Measurements from ENCODE around the gene CYP26B1.

CYP26B1 gene

DNA sequence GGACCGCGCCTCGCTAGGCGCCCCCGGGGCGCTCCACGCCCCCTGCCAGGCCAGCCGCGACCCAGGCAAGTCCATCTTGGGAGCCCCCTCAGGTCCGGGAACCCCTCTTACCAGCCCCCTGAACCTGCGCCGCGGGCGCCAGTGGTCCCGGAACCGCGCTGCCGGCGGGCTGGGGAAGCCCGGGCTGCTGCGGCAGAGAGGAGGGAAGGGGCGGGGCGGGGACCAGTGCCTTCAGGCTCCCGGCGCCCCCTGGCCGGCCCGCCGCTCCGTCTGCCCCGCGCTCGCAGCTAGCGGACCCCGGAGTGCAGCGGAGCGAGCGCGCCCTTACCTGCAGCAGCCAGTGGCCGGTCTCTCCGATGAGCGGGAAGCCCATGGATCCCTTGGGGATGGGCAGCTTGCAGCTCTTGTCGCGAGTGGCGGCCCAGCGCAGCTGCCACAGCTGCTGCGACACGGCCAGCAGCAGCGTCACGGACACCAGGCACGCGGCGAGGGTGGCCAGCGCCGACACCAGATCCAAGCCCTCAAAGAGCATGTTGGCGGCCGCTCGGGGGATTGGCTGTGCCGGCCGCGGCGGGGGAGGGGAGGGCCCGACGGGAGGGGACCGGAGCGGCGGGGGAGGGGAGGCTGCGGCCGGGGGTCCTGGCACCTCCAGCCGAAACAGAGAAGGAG lies at the start of gene CYP26B1:
TSS of gene CYP26B1 (minus strand) at position 560 of the 669 bp plus-strand sequence. CDS start at position 532, 28 bp downstream.
- H3K4me3 Mint-ChIP-seq, result peak within 1 kb of the TSS; percentile 64
- H3K27ac Mint-ChIP-seq, result peak within 1 kb of the TSS; percentile 1
- peaks cover 3% of the 10 kb centered on the region for H3K36me3 Mint-ChIP-seq (ENCODE audit: low read depth)
- peaks cover 51% of the 10 kb centered on the region for H3K4me1 Mint-ChIP-seq (ENCODE audit: low read depth)
- no peaks in the 10 kb centered on the region for H3K9me3 Mint-ChIP-seq
- peaks cover 73% of the 10 kb centered on the region for H3K27me3 Mint-ChIP-seq

DNA sequence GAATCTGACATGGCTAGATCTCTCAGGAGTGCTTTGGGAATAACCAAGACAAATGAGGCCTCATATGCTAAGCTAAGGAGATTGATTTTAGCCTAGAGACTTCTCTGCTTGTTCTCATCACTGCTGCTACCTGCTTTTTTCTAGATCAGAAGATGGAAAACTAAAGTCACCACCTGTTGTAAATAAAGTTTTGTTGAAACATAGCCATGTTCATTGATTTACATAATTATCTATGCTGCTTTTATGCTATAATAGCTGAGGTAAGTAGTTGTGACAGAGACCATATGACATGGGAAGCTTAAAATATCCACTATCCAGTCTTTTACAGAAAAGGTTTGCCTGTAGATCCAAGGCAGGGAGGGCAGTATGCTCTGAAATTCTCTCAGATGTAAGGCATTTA lies 46.1 kb upstream of the CYP26B1 start:
- Mint-ChIP-seq H3K4me3 (no peak overlapping the region), H3K9me3 (no peaks in the 10 kb centered on the region), H3K4me1 (ENCODE audit: low read depth) (peaks cover 1% of the 10 kb centered on the region), H3K27me3 (no peaks in the 10 kb centered on the region), H3K36me3 (ENCODE audit: low read depth) (no peaks in the 10 kb centered on the region), H3K27ac (no peak overlapping the region)

DNA sequence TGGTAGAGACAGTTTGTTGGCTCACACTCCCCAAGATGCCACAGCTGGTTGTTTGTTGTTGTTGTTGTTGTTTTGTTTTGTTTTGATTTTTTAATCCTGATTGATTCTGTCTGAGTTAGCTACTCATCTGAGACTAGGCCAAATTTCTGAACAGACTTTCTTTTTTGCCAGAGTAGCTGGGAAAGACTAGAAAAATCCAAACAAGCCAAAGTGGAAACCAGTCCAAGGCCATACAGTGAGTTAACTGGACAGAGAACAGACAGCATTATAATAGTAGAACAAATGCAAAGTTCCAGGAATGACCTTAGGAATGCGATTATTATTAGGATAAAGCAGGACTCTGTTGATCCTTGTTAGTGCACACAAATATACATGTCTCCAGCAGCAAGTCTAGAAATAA lies 43.8 kb upstream of the CYP26B1 start:
- Mint-ChIP-seq H3K36me3 (ENCODE audit: low read depth) (no peaks in the 10 kb centered on the region), H3K27me3 (no peaks in the 10 kb centered on the region)

GRCh38 chr2:72185206-72185605 lies 37.5 kb upstream of the CYP26B1 start:
- H3K4me1 Mint-ChIP-seq (ENCODE audit: low read depth), result no peaks in the 10 kb centered on the region
- H3K36me3 Mint-ChIP-seq (ENCODE audit: low read depth), result no peaks in the 10 kb centered on the region
- no peaks in the 10 kb centered on the region for H3K9me3 Mint-ChIP-seq
- H3K27ac Mint-ChIP-seq, result no peak overlapping the region
- H3K4me3 Mint-ChIP-seq, result no peak overlapping the region
- H3K27me3 Mint-ChIP-seq, result no peaks in the 10 kb centered on the region

More for the DNA sequence above, 43.8 kb upstream of the CYP26B1 start:
- H3K4me1 Mint-ChIP-seq (ENCODE audit: low read depth), result no peaks in the 10 kb centered on the region
- no peak overlapping the region for H3K27ac Mint-ChIP-seq
- no peak overlapping the region for H3K4me3 Mint-ChIP-seq
- no peaks in the 10 kb centered on the region for H3K9me3 Mint-ChIP-seq

DNA sequence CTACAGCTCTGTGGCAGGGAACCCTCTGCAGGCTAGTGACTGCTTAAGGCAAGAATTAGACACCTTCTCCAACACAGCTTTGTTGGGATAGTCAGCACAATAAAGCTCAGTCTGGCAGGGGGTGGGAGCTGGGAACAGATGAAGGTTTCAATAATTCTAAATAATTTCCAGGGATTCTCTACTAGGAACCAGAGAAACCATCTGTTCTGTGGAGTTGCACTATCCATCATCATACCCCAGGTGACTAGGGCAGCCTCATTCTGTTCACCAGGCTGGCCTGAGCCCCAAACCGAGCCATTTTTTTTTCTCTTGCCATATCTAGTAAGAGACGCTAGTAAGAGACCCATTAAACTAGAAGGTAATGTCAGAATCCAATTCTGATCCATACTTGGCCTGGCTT lies 35.8 kb upstream of the CYP26B1 start:
- H3K27ac Mint-ChIP-seq, result no peak overlapping the region
- H3K9me3 Mint-ChIP-seq, result no peaks in the 10 kb centered on the region
- H3K36me3 Mint-ChIP-seq (ENCODE audit: low read depth), result peaks cover 11% of the 10 kb centered on the region
- H3K27me3 Mint-ChIP-seq, result no peaks in the 10 kb centered on the region
- H3K4me1 Mint-ChIP-seq (ENCODE audit: low read depth), result no peaks in the 10 kb centered on the region
- no peak overlapping the region for H3K4me3 Mint-ChIP-seq

DNA sequence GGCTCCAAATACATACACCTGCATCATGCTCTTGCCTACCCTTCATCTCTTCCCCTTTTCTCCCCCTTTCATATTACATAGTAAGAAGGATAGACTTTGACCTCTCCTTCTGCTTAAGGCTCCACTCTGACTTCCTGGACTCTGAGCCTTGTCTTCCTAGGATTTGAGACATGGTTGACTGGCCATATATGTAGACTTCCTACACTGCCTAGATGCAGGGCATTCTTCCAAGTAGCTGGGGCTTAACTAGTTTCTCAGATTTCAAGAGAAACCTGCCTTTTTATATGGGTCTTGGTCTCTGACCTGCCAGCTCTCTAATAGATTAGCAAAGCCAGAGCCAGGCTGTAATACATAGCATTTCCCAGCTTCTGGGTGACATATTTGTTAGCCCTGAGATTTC lies 35.4 kb upstream of the CYP26B1 start:
- no peak overlapping the region for H3K4me3 Mint-ChIP-seq
- no peaks in the 10 kb centered on the region for H3K27me3 Mint-ChIP-seq
- H3K9me3 Mint-ChIP-seq, result no peaks in the 10 kb centered on the region
- no peak overlapping the region for H3K27ac Mint-ChIP-seq
- H3K36me3 Mint-ChIP-seq (ENCODE audit: low read depth), result peaks cover 13% of the 10 kb centered on the region
- no peaks in the 10 kb centered on the region for H3K4me1 Mint-ChIP-seq (ENCODE audit: low read depth)

DNA sequence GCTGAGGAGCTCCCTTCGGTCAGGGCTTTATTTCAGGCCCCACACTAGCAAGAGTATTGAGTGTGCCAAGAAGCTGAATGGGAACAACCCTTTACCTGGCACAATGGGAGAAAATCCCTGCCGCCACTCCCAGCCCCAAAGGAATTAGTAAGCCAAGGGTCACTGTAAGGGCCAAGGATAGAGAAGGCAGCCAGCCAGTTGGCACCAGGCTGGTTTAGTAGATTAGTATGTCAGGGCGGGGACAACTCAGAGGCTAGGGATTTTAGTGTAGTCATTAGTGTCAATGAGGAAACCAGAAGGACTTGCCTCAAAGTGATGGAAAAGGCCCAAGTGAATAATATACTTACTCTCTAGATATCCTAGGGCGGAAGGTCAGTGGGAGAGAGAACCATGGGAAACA lies 34.9 kb upstream of the CYP26B1 start:
- H3K36me3 Mint-ChIP-seq (ENCODE audit: low read depth), result peaks cover 18% of the 10 kb centered on the region
- H3K9me3 Mint-ChIP-seq, result no peaks in the 10 kb centered on the region
- H3K4me1 Mint-ChIP-seq (ENCODE audit: low read depth), result no peaks in the 10 kb centered on the region
- H3K4me3 Mint-ChIP-seq, result no peak overlapping the region
- no peaks in the 10 kb centered on the region for H3K27me3 Mint-ChIP-seq
- H3K27ac Mint-ChIP-seq, result no peak overlapping the region

- Mint-ChIP-seq H3K27me3 (no peaks in the 10 kb centered on the region), H3K9me3 (no peaks in the 10 kb centered on the region), H3K4me3 (no peak overlapping the region), H3K4me1 (ENCODE audit: low read depth) (no peaks in the 10 kb centered on the region), H3K27ac (no peak overlapping the region), H3K36me3 (ENCODE audit: low read depth) (peaks cover 20% of the 10 kb centered on the region)
These were observed 34.0 kb upstream of the CYP26B1 start for GRCh38 chr2:72181616-72182015.

DNA sequence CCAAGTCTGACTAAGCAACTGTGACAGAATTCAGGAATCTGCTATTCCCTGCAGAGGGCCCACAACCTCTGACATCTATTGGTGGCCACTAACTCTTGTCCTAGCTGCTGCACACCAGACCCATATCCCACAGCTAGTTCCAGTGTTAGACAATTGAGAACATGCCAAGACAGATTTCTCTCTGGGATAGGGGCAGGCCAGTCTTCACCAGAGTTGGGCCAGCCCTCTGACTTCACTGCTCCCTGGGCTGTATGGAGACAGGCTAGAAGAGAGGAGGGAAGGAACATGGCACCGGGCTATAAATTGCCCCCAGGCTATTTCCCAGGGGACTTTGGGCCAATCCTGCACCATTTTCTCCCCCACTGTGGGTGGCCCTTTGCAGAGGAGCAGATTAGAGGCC lies 32.7 kb upstream of the CYP26B1 start:
- peaks cover 23% of the 10 kb centered on the region for H3K36me3 Mint-ChIP-seq (ENCODE audit: low read depth)
- H3K4me3 Mint-ChIP-seq, result no peak overlapping the region
- no peaks in the 10 kb centered on the region for H3K9me3 Mint-ChIP-seq
- no peaks in the 10 kb centered on the region for H3K4me1 Mint-ChIP-seq (ENCODE audit: low read depth)
- no peaks in the 10 kb centered on the region for H3K27me3 Mint-ChIP-seq
- no peak overlapping the region for H3K27ac Mint-ChIP-seq

- no peaks in the 10 kb centered on the region for H3K27me3 Mint-ChIP-seq
- no peak overlapping the region for H3K27ac Mint-ChIP-seq
- H3K36me3 Mint-ChIP-seq (ENCODE audit: low read depth), result peaks cover 23% of the 10 kb centered on the region
- no peaks in the 10 kb centered on the region for H3K4me1 Mint-ChIP-seq (ENCODE audit: low read depth)
- no peak overlapping the region for H3K4me3 Mint-ChIP-seq
- H3K9me3 Mint-ChIP-seq, result no peaks in the 10 kb centered on the region
These were observed 30.9 kb upstream of the CYP26B1 start for GRCh38 chr2:72178551-72178950.

- Mint-ChIP-seq H3K27ac (no peak overlapping the region), H3K4me1 (ENCODE audit: low read depth) (no peaks in the 10 kb centered on the region), H3K36me3 (ENCODE audit: low read depth) (peaks cover 23% of the 10 kb centered on the region), H3K9me3 (no peaks in the 10 kb centered on the region), H3K27me3 (no peaks in the 10 kb centered on the region), H3K4me3 (no peak overlapping the region)
These were observed 28.6 kb upstream of the CYP26B1 start for GRCh38 chr2:72176281-72176680.

- no peak overlapping the region for H3K27ac Mint-ChIP-seq
- H3K4me1 Mint-ChIP-seq (ENCODE audit: low read depth), result no peaks in the 10 kb centered on the region
- H3K4me3 Mint-ChIP-seq, result no peak overlapping the region
- H3K9me3 Mint-ChIP-seq, result no peaks in the 10 kb centered on the region
- no peaks in the 10 kb centered on the region for H3K27me3 Mint-ChIP-seq
- peaks cover 23% of the 10 kb centered on the region for H3K36me3 Mint-ChIP-seq (ENCODE audit: low read depth)
These were observed 28.0 kb upstream of the CYP26B1 start for GRCh38 chr2:72175636-72176035.

- Mint-ChIP-seq H3K27me3 (no peaks in the 10 kb centered on the region), H3K36me3 (ENCODE audit: low read depth) (peaks cover 15% of the 10 kb centered on the region), H3K27ac (no peak overlapping the region), H3K4me3 (no peak overlapping the region), H3K4me1 (ENCODE audit: low read depth) (no peaks in the 10 kb centered on the region), H3K9me3 (no peaks in the 10 kb centered on the region)
These were observed 26.1 kb upstream of the CYP26B1 start for GRCh38 chr2:72173640-72174321.

DNA sequence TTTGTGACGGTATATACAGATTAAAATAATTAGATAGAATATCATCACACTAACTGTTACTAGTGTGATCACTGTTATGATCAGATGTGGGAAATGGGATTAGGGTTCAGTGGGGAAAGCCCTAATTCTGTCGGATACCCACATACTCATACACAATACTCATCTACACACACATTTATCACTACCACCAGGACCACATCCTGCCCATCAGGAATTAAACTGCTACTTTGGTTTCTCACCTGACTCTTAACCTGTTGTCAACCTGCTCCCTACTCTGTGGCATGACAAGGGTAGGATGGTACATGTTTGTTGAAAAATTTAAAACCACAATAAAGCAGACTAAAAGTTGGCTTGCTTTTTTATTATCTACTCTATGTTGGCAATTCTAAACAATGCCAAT lies 24.8 kb upstream of the CYP26B1 start:
- Mint-ChIP-seq H3K4me3 (no peak overlapping the region), H3K27ac (no peak overlapping the region), H3K27me3 (no peaks in the 10 kb centered on the region), H3K36me3 (ENCODE audit: low read depth) (peaks cover 5% of the 10 kb centered on the region), H3K9me3 (no peaks in the 10 kb centered on the region), H3K4me1 (ENCODE audit: low read depth) (no peaks in the 10 kb centered on the region)

- H3K27me3 Mint-ChIP-seq, result peaks cover 5% of the 10 kb centered on the region
- H3K4me3 Mint-ChIP-seq, result no peak overlapping the region
- no peak overlapping the region for H3K27ac Mint-ChIP-seq
- H3K9me3 Mint-ChIP-seq, result no peaks in the 10 kb centered on the region
- no peaks in the 10 kb centered on the region for H3K4me1 Mint-ChIP-seq (ENCODE audit: low read depth)
- H3K36me3 Mint-ChIP-seq (ENCODE audit: low read depth), result no peaks in the 10 kb centered on the region
These were observed 18.6 kb upstream of the CYP26B1 start for GRCh38 chr2:72166279-72166678.

DNA sequence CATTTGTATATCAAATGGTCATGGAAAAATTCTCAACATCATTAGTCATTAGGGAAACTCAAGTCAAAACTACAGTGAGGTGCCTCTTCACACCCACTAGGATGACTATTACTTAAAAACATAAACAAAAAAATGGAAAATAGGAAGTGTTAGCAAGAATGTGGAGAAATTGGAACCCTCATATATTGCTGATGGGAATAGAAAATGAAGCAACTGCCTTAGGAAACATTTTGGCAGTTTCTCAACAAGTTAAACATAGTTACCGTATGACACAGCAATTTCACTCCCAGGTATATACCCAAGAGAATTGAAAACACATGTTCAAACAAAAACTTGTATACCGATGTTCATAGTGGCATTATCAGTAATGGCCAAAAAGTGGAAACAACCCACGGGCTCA lies 18.1 kb upstream of the CYP26B1 start:
- no peaks in the 10 kb centered on the region for H3K36me3 Mint-ChIP-seq (ENCODE audit: low read depth)
- H3K27me3 Mint-ChIP-seq, result peaks cover 7% of the 10 kb centered on the region
- no peaks in the 10 kb centered on the region for H3K9me3 Mint-ChIP-seq
- no peak overlapping the region for H3K4me3 Mint-ChIP-seq
- H3K4me1 Mint-ChIP-seq (ENCODE audit: low read depth), result no peaks in the 10 kb centered on the region
- H3K27ac Mint-ChIP-seq, result no peak overlapping the region
